Upper lobe of right lung (tissue), 1 donor: Measurements from ENCODE around the gene CIT. TPM values are rescaled to one million over a fixed set of nuclear protein-coding genes. Genes with fewer than 3 reads are reported as not detected.
A peak's percentile ranks its signal among the peaks of the same experiment; 100 is the strongest.

Experiments used
- ATAC-seq: fragments of 200-7000 bp; cut with Tn5 transposase; one replicate; pipeline ENCODE4 v1.9.1; 2020; ENCODE audit warnings: mild to moderate bottlenecking, moderate library complexity
- DNase-seq: peaks from one replicate; pipeline ENCODE4 v3.0.0-alpha.2; 2020
- H3K27ac ChIP-seq: fragments of 200-600 bp; one replicate; pipeline ENCODE4 v1.8.0; 2022
- H3K27me3 ChIP-seq: fragments of 200-600 bp; one replicate; pipeline ENCODE4 v1.8.0; 2022; ENCODE audit warnings: mild to moderate bottlenecking
- H3K36me3 ChIP-seq: fragments of 200-600 bp; one replicate; pipeline ENCODE4 v1.8.0; 2022
- H3K4me1 ChIP-seq: fragments of 200-600 bp; one replicate; pipeline ENCODE4 v1.8.0; 2022
- H3K4me3 ChIP-seq: fragments of 200-600 bp; one replicate; pipeline ENCODE4 v1.8.0; 2022; ENCODE audit warnings: mild to moderate bottlenecking
- H3K9me3 ChIP-seq: fragments of 200-600 bp; one replicate; pipeline ENCODE4 v1.8.0; 2022
- CTCF ChIP-seq: fragments of 200-600 bp; IDR thresholded peaks from one replicate; pipeline ENCODE4 v1.8.0; 2022; ENCODE audit warnings: antibody characterized with exemption
- intact Hi-C: fragments of 100-400 bp; cut with DNase I; formaldehyde crosslinking; loops from one replicate; pipeline ENCODE4 v1.11.0; 2022
- total RNA-seq: library from RNA; stranded (reverse); fragmentation: NEBNext Ultra II Directional; extraction: Animal tissue kit (Norgen Biotek cat#: 25700); gene quantifications from one replicate; pipeline ENCODE4 v1.2.1, GENCODE V29; 2021
- donor health status: DM: no; HTN: yes; CAD: no; lungs with severe emphysema.

Gene CIT
- total RNA-seq, 1 donor from 2014 or later, result 6.8 TPM

GRCh38 chr12:119681728-119682638 is 195.1 kb downstream of the CIT start:
- peaks cover 15% of the 10 kb centered on the region for H3K4me1 ChIP-seq
- no peaks in the 10 kb centered on the region for H3K9me3 ChIP-seq
- peaks cover 54% of the 10 kb centered on the region for H3K36me3 ChIP-seq
- intact Hi-C loops, result no loop called here
- no peak for TF ChIP-seq CTCF
- no peak for ATAC-seq
- DNase-seq, result no peak
- no peaks in the 10 kb centered on the region for H3K27me3 ChIP-seq
- H3K27ac ChIP-seq, result peak overlapping the region; percentile 51
- no peak overlapping the region for H3K4me3 ChIP-seq

GRCh38 chr12:119681111-119681510 is 196.0 kb downstream of the CIT start:
- Histone ChIP-seq H3K36me3 (peaks cover 63% of the 10 kb centered on the region), H3K4me3 (no peak overlapping the region), H3K27ac (no peak overlapping the region), H3K9me3 (no peaks in the 10 kb centered on the region), H3K4me1 (peaks cover 15% of the 10 kb centered on the region), H3K27me3 (no peaks in the 10 kb centered on the region)
- no peak for ATAC-seq
- no peak for TF ChIP-seq CTCF
- intact Hi-C loops, result no loop called here
- no peak for DNase-seq

- ATAC-seq, result no peak
- intact Hi-C loops, result no loop called here
- Histone ChIP-seq H3K27me3 (no peaks in the 10 kb centered on the region), H3K4me1 (peaks cover 11% of the 10 kb centered on the region), H3K9me3 (no peaks in the 10 kb centered on the region), H3K36me3 (peaks cover 79% of the 10 kb centered on the region), H3K4me3 (no peak overlapping the region), H3K27ac (no peak overlapping the region)
- TF ChIP-seq CTCF, result no peak
- DNase-seq, result no peak
Observed at GRCh38 chr12:119679490-119679889, 197.6 kb downstream of the CIT start.

- intact Hi-C loops, result no loop called here
- Histone ChIP-seq H3K27me3 (no peaks in the 10 kb centered on the region), H3K9me3 (no peaks in the 10 kb centered on the region), H3K4me1 (peaks cover 15% of the 10 kb centered on the region), H3K4me3 (no peak overlapping the region), H3K27ac (no peak overlapping the region), H3K36me3 (peaks cover 83% of the 10 kb centered on the region)
- no peak for TF ChIP-seq CTCF
- peak; percentile 58 for ATAC-seq
- no peak for DNase-seq
Observed at GRCh38 chr12:119679081-119679480, 198.0 kb downstream of the CIT start.

GRCh38 chr12:119678459-119678858 is 198.7 kb downstream of the CIT start:
- H3K4me1 ChIP-seq, result peaks cover 21% of the 10 kb centered on the region
- no peaks in the 10 kb centered on the region for H3K9me3 ChIP-seq
- no peaks in the 10 kb centered on the region for H3K27me3 ChIP-seq
- no peak for TF ChIP-seq CTCF
- no peak for DNase-seq
- no peak overlapping the region for H3K27ac ChIP-seq
- H3K36me3 ChIP-seq, result peaks cover 89% of the 10 kb centered on the region
- intact Hi-C loops, result no loop called here
- no peak overlapping the region for H3K4me3 ChIP-seq
- ATAC-seq, result no peak
